Esophagus muscularis mucosa (tissue), 4 donors: ENCODE results near the gene BDKRB2. TPM values are rescaled to one million over a fixed set of nuclear protein-coding genes. Genes with fewer than 3 reads are reported as not detected.

Experiments used
- DNase-seq: peaks from one replicate; pipeline ENCODE4 v3.0.0-alpha.2; 2017; ENCODE audit errors: extremely low spot score
- H3K27ac ChIP-seq, 4 donors: fragments of 200-600 bp; sonication (generic); replicated peaks in 1 of 4; 1 replicate in 3 of 4; 2 replicates in 1 of 4; pipeline ENCODE4 v1.5.1; 2016 to 2019; ENCODE audit warnings: mild to moderate bottlenecking in 1 of 4
- H3K27me3 ChIP-seq, 4 donors: fragments of 200-600 bp; sonication (generic); one replicate each; pipeline versions ENCODE4 v1.5.1 to v1.6.0; 2016 to 2019
- H3K36me3 ChIP-seq, 4 donors: fragments of 200-600 bp; sonication (generic); one replicate each; pipeline ENCODE4 v1.5.1; 2016 to 2019
- H3K4me1 ChIP-seq, 4 donors: fragments of 200-600 bp; sonication (generic); one replicate each; pipeline ENCODE4 v1.5.1; 2016 to 2019
- H3K4me3 ChIP-seq, 4 donors: fragments of 200-600 bp; sonication (generic); 1 replicate in 2 of 4; 2 replicates in 2 of 4; pipeline ENCODE4 v1.5.1; 2016 to 2019; ENCODE audit warnings: mild to moderate bottlenecking in 4 of 4, moderate library complexity in 1 of 4
- H3K9me3 ChIP-seq, 4 donors: fragments of 200-600 bp; sonication (generic); 1 replicate in 3 of 4; 2 replicates in 1 of 4; pipeline ENCODE4 v1.5.1; 2016 to 2019
- EP300 ChIP-seq: sonication (generic); formaldehyde crosslinking; IDR thresholded peaks from one replicate; pipeline ENCODE4 v1.6.1; 2017; ENCODE audit warnings: antibody characterized with exemption
- POLR2A ChIP-seq: fragments of 450-650 bp; IDR thresholded peaks from one replicate; pipeline ENCODE4 v1.6.1; 2017; ENCODE audit warnings: antibody characterized with exemption, moderate library complexity, mild to moderate bottlenecking, low read depth
- POLR2AphosphoS5 ChIP-seq, 2 donors: sonication (generic); formaldehyde crosslinking; IDR thresholded peaks; one replicate each; pipeline ENCODE4 v1.6.1; 2017; ENCODE audit warnings: antibody characterized with exemption in 2 of 2
- WGBS: methylation state at CpG from one replicate; pipeline ENCODE4 v1.1.5; 2018; 5-methylcytosine and 5-hydroxymethylcytosine counted together
- intact Hi-C: fragments of 100-400 bp; cut with DNase I; formaldehyde crosslinking; loops from one replicate; pipeline ENCODE4 v1.15.1; 2023
- total RNA-seq, 4 donors: library from RNA; depleted of rRNA; stranded (reverse); fragments of >200 nt; gene quantifications; one replicate each; pipeline versions ENCODE4 v1.1.0 to v1.2.1, GENCODE V29; 2016
- TF ChIP-seq, protein P1 (sequence below), 3 experiments: fragments of 200-600 bp in 2 of 3; fragments of 450-650 bp in 1 of 3; sonication (generic) in 2 of 3; IDR thresholded peaks; one replicate each; pipeline ENCODE4 v1.5.1; 2017 to 2019; ENCODE audit warnings: antibody characterized with exemption in 3 of 3, mild to moderate bottlenecking in 2 of 3, moderate library complexity in 1 of 3

Gene BDKRB2
- total RNA-seq, 4 donors from 2014 or later: 5.8 to 16.1 (median 10.0) TPM

DNA sequence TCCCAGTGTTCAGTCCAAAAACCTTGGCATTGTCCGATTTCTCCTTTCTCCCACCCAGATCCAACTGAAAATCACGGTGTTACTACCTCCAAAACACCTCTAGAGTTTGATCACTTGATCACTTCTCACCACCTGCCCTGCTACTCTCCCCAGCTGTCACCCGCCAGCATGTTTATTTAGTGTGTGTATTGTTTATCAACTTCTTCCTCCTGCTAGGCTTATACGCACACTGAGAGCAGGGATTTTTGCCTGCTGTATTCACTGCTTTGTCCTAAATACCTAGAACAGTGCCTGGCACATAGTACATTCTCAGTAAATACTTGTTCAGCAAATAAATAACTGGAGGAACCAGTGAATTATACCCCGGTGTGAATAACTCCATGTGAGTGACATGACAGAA, 56.4 kb downstream of the BDKRB2 start:
- intact Hi-C loops: no loop called here
- Histone ChIP-seq H3K4me1 (peaks cover 3 to 35% (median 22%) of the 10 kb centered on the region in 4 donors), H3K27me3 (no peaks in the 10 kb centered on the region), H3K9me3 (no peaks in the 10 kb centered on the region), H3K27ac (no peak overlapping the region), H3K4me3 (no peak overlapping the region), H3K36me3 (no peaks in the 10 kb centered on the region)
- 78% methylated on average over 5 of the region's 5 CpGs for WGBS
- DNase-seq: no peak
- no peak for TF ChIP-seq EP300
- TF ChIP-seq POLR2AphosphoS5 (IDR thresholded peaks at IDR 0.05): no peak
- TF ChIP-seq, protein P1, sequence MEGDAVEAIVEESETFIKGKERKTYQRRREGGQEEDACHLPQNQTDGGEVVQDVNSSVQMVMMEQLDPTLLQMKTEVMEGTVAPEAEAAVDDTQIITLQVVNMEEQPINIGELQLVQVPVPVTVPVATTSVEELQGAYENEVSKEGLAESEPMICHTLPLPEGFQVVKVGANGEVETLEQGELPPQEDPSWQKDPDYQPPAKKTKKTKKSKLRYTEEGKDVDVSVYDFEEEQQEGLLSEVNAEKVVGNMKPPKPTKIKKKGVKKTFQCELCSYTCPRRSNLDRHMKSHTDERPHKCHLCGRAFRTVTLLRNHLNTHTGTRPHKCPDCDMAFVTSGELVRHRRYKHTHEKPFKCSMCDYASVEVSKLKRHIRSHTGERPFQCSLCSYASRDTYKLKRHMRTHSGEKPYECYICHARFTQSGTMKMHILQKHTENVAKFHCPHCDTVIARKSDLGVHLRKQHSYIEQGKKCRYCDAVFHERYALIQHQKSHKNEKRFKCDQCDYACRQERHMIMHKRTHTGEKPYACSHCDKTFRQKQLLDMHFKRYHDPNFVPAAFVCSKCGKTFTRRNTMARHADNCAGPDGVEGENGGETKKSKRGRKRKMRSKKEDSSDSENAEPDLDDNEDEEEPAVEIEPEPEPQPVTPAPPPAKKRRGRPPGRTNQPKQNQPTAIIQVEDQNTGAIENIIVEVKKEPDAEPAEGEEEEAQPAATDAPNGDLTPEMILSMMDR (IDR thresholded peaks at IDR 0.05): no peak

DNA sequence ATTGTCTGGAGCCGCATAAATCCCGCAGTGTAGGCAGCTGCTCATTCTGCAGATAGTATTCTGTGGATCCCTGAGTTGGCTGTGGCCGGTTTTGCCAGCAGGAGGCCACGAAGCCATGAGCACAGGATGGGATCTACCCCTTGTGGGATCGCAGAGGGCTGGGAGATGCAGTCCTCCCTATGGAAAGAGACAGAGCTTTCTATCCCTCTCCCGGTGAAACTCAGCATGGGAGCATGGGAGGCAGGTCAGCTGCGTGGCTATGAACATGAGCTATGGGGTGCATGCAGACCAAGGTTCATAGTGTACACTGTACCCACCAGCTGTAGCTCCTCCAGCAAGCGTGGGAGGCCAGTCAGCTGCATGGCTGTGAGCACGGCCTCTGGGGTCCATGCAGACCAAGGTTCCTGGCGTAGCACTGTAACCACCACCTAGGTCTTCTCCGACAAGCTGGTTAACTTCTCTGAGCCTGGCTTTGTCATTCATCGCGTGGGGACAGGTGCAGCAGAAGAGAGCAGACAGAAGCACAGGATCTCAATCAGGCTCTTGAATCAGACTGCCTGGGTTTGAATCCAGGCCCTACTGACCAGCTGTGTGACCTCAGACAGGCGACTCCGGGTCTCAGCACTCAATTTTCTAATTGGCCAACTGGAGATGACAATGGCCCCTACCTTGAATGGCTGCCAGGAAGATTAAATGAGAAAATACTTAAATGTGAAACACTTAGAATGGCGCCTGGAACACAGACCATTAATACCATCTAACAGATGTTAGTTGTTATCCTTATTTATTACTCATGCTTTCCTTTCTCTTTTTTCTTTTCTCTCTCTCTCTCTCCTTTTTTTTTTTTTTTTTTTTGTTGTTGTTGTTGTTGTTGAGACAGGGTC, 57.4 kb downstream of the BDKRB2 start:
- intact Hi-C loops: no loop called here
- Histone ChIP-seq H3K36me3 (no peaks in the 10 kb centered on the region), H3K4me1 (peaks cover 0 to 26% (median 18%) of the 10 kb centered on the region in 4 donors), H3K9me3 (no peaks in the 10 kb centered on the region), H3K4me3 (no peak overlapping the region), H3K27ac (no peak overlapping the region), H3K27me3 (no peaks in the 10 kb centered on the region)
- no peak for DNase-seq
- WGBS: 78% methylated on average over 12 of the region's 16 CpGs
- TF ChIP-seq POLR2A (no peak), POLR2AphosphoS5 (IDR thresholded peaks at IDR 0.05) (no peak), EP300 (no peak)
- TF ChIP-seq, protein P1 (IDR thresholded peaks at IDR 0.05): peak in 1 of 3 experiments; percentile 15

DNA sequence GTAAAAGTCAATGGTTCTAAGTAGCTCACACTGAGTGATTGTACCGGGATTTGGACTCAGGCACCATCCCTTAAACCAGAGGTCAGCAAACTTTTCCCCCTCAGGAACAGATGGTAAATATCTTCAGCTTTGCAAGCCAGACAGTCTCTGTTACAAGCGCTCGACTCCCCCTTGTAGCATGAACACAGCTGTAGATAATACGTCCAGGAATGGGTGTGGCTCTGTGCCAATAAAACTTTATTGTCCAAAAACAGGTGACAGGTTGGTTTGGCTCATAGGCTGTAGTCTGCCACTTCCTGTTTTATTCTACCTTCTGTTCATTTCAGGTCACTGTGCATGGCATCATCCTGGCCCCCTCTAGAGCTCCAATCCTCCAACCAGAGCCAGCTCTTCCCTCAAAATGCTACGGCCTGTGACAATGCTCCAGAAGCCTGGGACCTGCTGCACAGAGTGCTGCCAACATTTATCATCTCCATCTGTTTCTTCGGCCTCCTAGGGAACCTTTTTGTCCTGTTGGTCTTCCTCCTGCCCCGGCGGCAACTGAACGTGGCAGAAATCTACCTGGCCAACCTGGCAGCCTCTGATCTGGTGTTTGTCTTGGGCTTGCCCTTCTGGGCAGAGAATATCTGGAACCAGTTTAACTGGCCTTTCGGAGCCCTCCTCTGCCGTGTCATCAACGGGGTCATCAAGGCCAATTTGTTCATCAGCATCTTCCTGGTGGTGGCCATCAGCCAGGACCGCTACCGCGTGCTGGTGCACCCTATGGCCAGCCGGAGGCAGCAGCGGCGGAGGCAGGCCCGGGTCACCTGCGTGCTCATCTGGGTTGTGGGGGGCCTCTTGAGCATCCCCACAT, 58.9 kb downstream of the BDKRB2 start:
- DNase-seq: no peak
- 85% methylated on average over 20 of the region's 20 CpGs for WGBS
- TF ChIP-seq POLR2AphosphoS5 (IDR thresholded peaks at IDR 0.05): no peak
- TF ChIP-seq, protein P1 (IDR thresholded peaks at IDR 0.05): no peak
- no peak for TF ChIP-seq POLR2A
- TF ChIP-seq EP300: no peak
- no peaks in the 10 kb centered on the region for H3K9me3 ChIP-seq
- no peaks in the 10 kb centered on the region for H3K36me3 ChIP-seq
- H3K4me3 ChIP-seq: no peak overlapping the region
- H3K27me3 ChIP-seq: no peaks in the 10 kb centered on the region
- intact Hi-C loops: no loop called here
- H3K27ac ChIP-seq: no peak overlapping the region
- H3K4me1 ChIP-seq: peaks cover 0 to 25% (median 22%) of the 10 kb centered on the region in 4 donors

DNA sequence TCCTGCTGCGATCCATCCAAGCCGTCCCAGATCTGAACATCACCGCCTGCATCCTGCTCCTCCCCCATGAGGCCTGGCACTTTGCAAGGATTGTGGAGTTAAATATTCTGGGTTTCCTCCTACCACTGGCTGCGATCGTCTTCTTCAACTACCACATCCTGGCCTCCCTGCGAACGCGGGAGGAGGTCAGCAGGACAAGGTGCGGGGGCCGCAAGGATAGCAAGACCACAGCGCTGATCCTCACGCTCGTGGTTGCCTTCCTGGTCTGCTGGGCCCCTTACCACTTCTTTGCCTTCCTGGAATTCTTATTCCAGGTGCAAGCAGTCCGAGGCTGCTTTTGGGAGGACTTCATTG, 59.5 kb downstream of the BDKRB2 start:
- WGBS: 94% methylated on average over 14 of the region's 14 CpGs
- DNase-seq: no peak
- TF ChIP-seq EP300: no peak
- TF ChIP-seq POLR2A: no peak
- TF ChIP-seq, protein P1 (IDR thresholded peaks at IDR 0.05): no peak
- TF ChIP-seq POLR2AphosphoS5 (IDR thresholded peaks at IDR 0.05): no peak
- no peaks in the 10 kb centered on the region for H3K36me3 ChIP-seq
- H3K9me3 ChIP-seq: no peaks in the 10 kb centered on the region
- no peak overlapping the region for H3K27ac ChIP-seq
- no peak overlapping the region for H3K4me3 ChIP-seq
- intact Hi-C loops: no loop called here
- H3K4me1 ChIP-seq: peaks cover 0 to 31% (median 28%) of the 10 kb centered on the region in 4 donors
- H3K27me3 ChIP-seq: no peaks in the 10 kb centered on the region
